ENCODE measurements around the gene KCNC2.

The KCNC2 gene

DNA sequence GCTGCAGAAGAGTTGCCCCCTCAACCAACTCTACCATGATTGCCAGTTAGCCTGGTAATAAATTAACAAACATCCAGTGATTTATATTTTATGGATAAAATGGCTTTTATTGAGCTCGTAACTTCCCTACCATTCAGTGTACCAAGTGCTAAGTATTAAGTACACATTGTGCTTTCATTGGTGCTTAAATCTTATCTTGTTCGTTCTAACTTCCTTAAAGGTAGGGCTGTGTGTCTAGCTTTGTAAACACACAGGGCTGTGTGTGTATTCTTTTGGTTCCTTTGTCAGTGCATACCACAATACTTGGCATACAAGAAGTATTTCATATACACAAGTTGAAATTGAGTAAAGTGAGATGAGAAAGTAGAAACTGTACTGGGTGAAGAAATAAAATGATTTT is 80.4 kb downstream of the KCNC2 start:
- Mint-ChIP-seq H3K9me3 (no peaks in the 10 kb centered on the region), H3K36me3 (ENCODE audit: low read depth) (no peaks in the 10 kb centered on the region), H3K4me1 (ENCODE audit: low read depth) (no peaks in the 10 kb centered on the region), H3K4me3 (no peak overlapping the region), H3K27me3 (ENCODE audit: low read depth) (no peaks in the 10 kb centered on the region), H3K27ac (no peak overlapping the region)

DNA sequence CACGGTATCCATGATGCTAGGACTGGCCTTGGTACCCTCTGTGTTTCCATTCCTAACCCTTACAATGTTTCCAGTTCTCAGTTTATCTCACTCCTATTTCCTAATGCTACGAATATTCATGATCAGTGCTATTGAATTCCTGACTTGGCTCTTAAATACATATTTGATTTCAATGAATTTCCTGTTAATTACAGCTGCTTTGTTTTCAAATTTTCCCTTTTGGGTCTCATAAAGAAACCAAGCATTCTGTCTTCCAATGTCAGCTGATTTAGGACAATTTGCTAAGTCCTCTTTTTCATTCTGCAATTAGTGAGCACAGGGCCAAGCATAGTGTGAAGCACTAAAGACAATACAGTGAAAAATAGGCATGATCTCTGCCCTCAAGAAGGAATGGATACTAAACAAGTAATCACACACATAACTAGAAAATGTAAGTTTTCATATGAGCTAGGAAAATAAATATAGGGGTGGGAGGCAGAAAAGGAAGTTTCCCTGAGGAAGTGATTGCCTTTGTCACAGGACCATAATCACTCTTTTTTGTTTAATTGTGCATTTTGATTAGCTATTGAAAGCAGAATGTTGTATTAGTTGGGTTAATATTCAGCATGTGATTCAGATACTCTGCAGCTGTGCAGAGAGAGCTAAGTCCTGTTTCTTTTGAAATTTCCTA is 88.5 kb downstream of the KCNC2 start:
- no peaks in the 10 kb centered on the region for H3K27me3 Mint-ChIP-seq (ENCODE audit: low read depth)

DNA sequence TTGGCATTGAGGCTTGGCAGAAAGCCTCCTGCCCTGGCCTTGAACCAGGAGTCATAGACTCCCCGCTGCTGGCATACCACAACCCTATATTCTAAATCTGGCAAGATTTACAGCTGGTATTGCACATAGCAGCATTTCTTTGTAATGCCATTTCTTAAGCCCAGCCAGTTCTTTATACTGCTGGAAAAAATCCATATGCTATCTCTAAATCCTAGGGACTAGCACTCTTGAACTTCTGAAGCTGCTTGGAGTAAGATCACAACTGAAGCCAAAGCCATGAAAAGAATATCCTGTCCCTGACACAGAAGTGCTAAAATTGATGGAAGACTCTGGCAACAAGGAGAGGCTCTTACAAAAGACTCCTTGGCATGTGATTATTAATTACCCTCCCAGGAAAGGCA is 89.3 kb downstream of the KCNC2 start:
- Mint-ChIP-seq H3K9me3 (no peaks in the 10 kb centered on the region), H3K36me3 (ENCODE audit: low read depth) (no peaks in the 10 kb centered on the region), H3K27ac (no peak overlapping the region), H3K27me3 (ENCODE audit: low read depth) (no peaks in the 10 kb centered on the region), H3K4me1 (ENCODE audit: low read depth) (no peaks in the 10 kb centered on the region), H3K4me3 (no peak overlapping the region)

More for the DNA sequence above, 88.5 kb downstream of the KCNC2 start:
- Mint-ChIP-seq H3K4me3 (no peak overlapping the region), H3K4me1 (ENCODE audit: low read depth) (no peaks in the 10 kb centered on the region), H3K27ac (no peak overlapping the region), H3K36me3 (ENCODE audit: low read depth) (no peaks in the 10 kb centered on the region), H3K9me3 (no peaks in the 10 kb centered on the region)

DNA sequence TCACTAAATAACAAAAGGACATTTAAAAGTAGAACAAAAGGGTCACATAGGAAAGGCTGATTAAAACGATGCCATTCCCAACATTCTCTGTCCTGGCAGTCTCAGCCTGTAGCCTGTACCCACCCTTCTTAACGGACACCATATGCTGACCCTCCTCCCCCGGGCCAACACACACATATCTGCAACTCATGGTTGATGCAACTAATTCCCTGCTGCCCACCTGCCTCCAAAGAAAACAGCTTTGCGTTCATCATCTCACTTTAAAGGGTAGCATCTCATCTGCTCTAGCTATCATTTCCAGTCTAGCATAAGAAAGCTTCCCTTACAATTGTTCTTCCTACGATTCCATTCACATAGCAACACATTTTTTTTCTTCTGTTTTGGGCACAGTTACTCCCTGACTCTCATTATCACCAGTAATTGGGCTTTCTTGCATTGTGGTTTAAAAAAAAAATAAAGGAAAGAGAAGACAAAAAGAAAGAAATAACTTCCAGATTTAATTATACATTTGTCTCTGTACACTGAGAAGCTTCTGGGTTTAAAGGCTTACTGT is 92.9 kb downstream of the KCNC2 start:
- no peaks in the 10 kb centered on the region for H3K36me3 Mint-ChIP-seq (ENCODE audit: low read depth)
- no peaks in the 10 kb centered on the region for H3K9me3 Mint-ChIP-seq
- H3K27me3 Mint-ChIP-seq (ENCODE audit: low read depth) = no peaks in the 10 kb centered on the region
- H3K4me1 Mint-ChIP-seq (ENCODE audit: low read depth) = no peaks in the 10 kb centered on the region
- no peak overlapping the region for H3K4me3 Mint-ChIP-seq
- no peak overlapping the region for H3K27ac Mint-ChIP-seq

DNA sequence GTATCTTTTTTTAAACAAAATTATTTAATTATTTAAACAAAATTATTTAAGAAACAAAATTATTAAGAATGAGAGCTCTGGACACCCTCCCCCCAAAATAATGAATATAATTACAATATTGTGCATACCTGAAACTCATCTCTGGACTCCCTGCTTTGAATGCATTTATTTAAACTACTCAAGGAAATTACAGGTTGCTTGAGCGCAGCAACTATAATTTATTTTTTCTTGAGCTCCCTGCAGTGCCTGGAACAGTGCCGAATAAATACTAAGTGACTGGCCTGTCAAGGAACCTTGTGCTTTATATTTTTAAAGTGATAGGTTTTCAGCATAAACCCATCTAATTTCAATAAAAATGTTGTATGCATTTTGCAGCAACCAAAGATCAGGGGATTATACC is 93.9 kb downstream of the KCNC2 start:
- no peaks in the 10 kb centered on the region for H3K27me3 Mint-ChIP-seq (ENCODE audit: low read depth)
- H3K27ac Mint-ChIP-seq = no peak overlapping the region
- no peak overlapping the region for H3K4me3 Mint-ChIP-seq
- no peaks in the 10 kb centered on the region for H3K36me3 Mint-ChIP-seq (ENCODE audit: low read depth)
- H3K4me1 Mint-ChIP-seq (ENCODE audit: low read depth) = no peaks in the 10 kb centered on the region
- no peaks in the 10 kb centered on the region for H3K9me3 Mint-ChIP-seq

DNA sequence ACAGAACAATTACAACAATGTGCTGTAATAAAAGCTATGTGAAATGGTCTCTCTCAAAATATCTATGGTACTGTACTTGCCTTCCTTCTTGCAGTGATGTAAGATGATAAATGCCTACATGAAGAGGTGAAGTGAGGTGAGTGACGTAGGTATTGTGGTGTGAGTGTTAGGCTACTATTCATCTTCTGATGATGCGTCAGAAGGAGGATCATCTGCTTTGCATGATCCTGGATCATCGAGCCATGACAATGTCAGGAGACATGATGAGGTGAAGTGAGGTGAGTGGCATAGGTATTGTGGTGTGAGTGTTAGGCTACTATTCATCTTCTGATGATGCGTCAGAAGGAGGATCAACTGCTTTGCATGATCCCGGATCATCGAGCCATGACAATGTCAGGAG is 105.8 kb downstream of the KCNC2 start:
- Mint-ChIP-seq H3K9me3 (no peaks in the 10 kb centered on the region), H3K27me3 (ENCODE audit: low read depth) (no peaks in the 10 kb centered on the region), H3K4me3 (no peak overlapping the region), H3K4me1 (ENCODE audit: low read depth) (no peaks in the 10 kb centered on the region), H3K27ac (no peak overlapping the region), H3K36me3 (ENCODE audit: low read depth) (no peaks in the 10 kb centered on the region)

DNA sequence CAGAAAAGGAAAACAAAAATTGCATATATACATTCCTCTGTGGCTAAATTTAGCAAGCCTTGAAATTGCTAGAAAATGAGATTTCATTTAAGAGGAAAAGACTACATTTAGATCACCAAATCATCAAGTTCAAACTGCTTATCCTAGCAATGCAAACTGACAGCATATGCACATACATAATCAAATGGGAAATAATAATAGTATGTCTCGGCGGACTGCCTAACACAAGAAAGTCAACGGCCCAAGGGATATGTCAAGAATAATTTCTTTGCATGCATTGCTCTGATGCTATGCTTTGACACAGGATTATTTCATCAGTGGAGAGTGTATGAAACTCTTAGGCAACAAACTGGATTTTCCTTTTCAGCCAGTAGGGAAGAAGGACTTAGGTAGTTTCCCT is 107.9 kb downstream of the KCNC2 start:
- Mint-ChIP-seq H3K4me3 (no peak overlapping the region), H3K27me3 (ENCODE audit: low read depth) (no peaks in the 10 kb centered on the region), H3K27ac (no peak overlapping the region), H3K9me3 (no peaks in the 10 kb centered on the region), H3K4me1 (ENCODE audit: low read depth) (no peaks in the 10 kb centered on the region), H3K36me3 (ENCODE audit: low read depth) (no peaks in the 10 kb centered on the region)

DNA sequence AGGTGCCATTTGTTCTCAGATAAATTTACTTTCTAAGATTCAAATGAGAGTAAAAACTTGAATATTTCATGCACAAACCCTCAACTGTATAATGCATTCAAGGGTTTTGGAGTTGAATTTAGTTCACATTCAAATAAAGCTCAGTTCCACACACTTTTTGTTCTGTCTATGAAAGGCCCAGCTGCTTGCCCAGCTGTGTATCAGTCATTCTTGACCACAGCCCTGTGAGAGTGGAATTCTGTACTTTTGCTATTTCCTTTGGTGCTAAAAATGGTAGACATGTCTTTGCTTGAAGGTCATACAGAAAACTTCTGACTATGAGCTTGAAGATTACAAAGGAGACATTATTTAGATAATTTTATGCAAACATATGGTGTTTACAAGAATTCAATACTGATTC is 110.4 kb downstream of the KCNC2 start:
- H3K27me3 Mint-ChIP-seq (ENCODE audit: low read depth) = no peaks in the 10 kb centered on the region
- H3K9me3 Mint-ChIP-seq = no peaks in the 10 kb centered on the region
- H3K4me1 Mint-ChIP-seq (ENCODE audit: low read depth) = no peaks in the 10 kb centered on the region
- H3K27ac Mint-ChIP-seq = no peak overlapping the region
- H3K4me3 Mint-ChIP-seq = no peak overlapping the region
- no peaks in the 10 kb centered on the region for H3K36me3 Mint-ChIP-seq (ENCODE audit: low read depth)

DNA sequence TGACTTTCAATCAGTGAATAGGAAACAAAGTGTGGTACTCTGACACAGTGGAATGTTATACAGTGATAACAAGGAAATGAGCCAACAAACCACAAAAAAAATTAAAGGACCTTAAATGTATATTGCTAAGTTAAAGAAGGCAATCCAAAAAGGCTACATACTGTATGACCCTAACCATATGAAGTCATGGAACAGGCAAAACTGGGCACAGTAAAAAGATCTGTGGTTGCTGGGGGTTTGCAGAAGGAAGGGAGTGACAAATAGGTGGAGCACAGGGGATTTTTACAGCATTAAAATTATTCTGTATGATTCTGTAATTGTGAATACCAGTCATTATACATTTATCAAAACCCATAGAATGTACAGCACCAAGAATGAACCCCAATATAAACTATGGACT is 112.6 kb downstream of the KCNC2 start:
- no peak overlapping the region for H3K4me3 Mint-ChIP-seq
- H3K4me1 Mint-ChIP-seq (ENCODE audit: low read depth) = no peaks in the 10 kb centered on the region
- H3K27ac Mint-ChIP-seq = no peak overlapping the region
- no peaks in the 10 kb centered on the region for H3K36me3 Mint-ChIP-seq (ENCODE audit: low read depth)
- H3K27me3 Mint-ChIP-seq (ENCODE audit: low read depth) = no peaks in the 10 kb centered on the region
- no peaks in the 10 kb centered on the region for H3K9me3 Mint-ChIP-seq

DNA sequence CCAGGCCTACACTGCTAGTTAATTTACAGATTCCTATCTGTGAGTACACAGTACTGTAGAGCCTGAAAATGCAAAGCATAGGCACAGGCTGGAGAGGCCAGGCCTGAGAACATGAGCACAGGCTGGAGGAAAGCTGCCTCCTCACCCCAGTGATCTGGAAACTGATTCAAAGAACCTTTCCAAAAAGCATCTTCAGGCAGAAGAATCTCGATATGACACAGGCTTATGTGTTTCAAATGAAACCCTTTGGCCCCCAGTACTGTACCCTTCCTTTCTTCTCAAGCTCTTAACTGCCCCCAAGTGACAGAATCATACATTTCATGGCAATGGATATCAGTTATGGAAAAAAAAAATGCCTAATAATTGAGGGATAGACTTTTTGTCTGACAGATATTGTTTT is 122.0 kb downstream of the KCNC2 start:
- no peaks in the 10 kb centered on the region for H3K27me3 Mint-ChIP-seq (ENCODE audit: low read depth)
- H3K9me3 Mint-ChIP-seq = no peaks in the 10 kb centered on the region
- H3K36me3 Mint-ChIP-seq (ENCODE audit: low read depth) = no peaks in the 10 kb centered on the region
- H3K4me3 Mint-ChIP-seq = no peak overlapping the region
- H3K4me1 Mint-ChIP-seq (ENCODE audit: low read depth) = no peaks in the 10 kb centered on the region
- H3K27ac Mint-ChIP-seq = no peak overlapping the region

DNA sequence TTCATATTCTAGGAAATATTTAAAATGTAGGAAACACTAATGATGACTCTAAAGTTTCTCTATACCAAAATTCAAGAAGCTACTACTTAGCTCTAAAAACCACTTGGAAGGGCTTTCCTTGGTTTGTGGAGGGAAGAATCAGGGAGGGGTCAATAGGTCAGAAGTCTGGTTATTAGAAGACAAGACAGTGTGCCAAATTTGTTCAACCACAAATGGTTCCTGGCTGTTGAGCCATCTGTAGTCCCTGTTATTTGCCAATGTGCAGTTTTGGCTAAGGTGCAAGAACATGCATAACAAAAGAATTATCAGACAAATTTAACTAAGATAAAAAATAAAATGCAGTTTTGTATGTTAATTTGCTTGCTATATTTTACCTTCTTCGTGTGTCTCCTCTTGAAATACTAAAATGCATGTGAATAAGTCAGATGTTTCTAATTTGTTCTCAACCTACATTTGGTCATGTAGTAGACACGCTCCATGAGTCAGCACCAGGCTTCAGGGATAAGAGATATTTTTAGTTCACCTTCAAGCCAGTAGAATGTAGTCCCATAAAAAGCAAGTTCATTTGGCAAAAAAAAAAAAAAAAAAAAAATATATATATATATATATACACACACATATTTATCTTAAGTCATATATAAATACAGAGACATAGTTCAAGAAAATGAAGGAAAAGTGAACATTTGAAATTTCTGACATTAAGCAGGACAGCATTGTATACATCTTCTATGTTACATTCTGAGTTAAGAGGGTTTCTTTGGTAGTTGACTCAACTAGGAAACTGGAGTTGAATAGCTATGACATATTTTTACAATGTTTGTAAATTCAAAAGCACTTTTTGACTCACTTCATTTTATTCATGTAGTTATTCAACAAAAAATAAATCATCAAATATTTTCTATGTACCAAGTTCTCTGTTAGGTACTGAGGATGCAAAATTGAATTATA is 123.3 kb downstream of the KCNC2 start:
- no peaks in the 10 kb centered on the region for H3K4me1 Mint-ChIP-seq (ENCODE audit: low read depth)
- no peaks in the 10 kb centered on the region for H3K27me3 Mint-ChIP-seq (ENCODE audit: low read depth)
- no peak overlapping the region for H3K4me3 Mint-ChIP-seq
- no peak overlapping the region for H3K27ac Mint-ChIP-seq
- no peaks in the 10 kb centered on the region for H3K36me3 Mint-ChIP-seq (ENCODE audit: low read depth)
- H3K9me3 Mint-ChIP-seq = no peaks in the 10 kb centered on the region

DNA sequence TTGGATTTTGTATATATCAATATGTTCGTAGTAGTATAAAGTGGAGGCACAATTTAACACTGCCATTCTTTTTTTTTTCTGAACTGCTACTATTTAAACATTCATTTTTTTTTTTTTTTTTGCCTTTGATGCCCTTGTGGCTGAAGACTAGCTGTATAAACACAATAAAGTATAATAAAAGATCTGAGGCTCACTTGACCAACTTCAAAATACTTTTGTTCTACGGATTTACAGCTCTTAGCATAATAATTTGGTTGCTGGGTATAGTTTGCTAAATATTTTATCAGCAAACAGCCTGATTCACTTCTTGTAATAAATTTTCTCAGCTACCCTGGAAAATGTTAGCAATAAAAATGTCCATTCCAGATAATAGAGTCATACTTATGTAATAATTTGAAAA is 128.3 kb downstream of the KCNC2 start:
- Mint-ChIP-seq H3K4me1 (ENCODE audit: low read depth) (no peaks in the 10 kb centered on the region), H3K4me3 (no peak overlapping the region), H3K27ac (no peak overlapping the region), H3K27me3 (ENCODE audit: low read depth) (no peaks in the 10 kb centered on the region), H3K9me3 (no peaks in the 10 kb centered on the region), H3K36me3 (ENCODE audit: low read depth) (no peaks in the 10 kb centered on the region)

DNA sequence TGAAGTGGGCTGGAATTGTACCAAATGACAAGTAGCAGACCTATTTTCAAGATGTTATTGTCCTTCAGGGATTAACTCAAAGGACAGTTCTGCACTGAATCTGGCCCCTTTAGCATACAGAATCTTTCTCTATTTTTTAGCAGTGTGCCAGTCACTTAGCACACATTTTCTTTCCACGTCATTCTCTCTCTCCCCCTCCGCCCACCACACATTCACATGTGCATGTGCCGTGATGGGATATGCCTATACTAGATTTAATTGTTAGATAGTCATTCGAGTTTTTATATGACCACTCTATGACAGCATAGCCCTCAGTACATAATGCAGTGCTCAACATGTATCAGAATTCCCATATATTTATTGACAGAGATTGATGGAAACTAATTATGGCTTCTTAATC is 129.1 kb downstream of the KCNC2 start:
- Mint-ChIP-seq H3K4me1 (ENCODE audit: low read depth) (no peaks in the 10 kb centered on the region), H3K4me3 (no peak overlapping the region), H3K27me3 (ENCODE audit: low read depth) (no peaks in the 10 kb centered on the region), H3K36me3 (ENCODE audit: low read depth) (no peaks in the 10 kb centered on the region), H3K9me3 (no peaks in the 10 kb centered on the region), H3K27ac (no peak overlapping the region)

DNA sequence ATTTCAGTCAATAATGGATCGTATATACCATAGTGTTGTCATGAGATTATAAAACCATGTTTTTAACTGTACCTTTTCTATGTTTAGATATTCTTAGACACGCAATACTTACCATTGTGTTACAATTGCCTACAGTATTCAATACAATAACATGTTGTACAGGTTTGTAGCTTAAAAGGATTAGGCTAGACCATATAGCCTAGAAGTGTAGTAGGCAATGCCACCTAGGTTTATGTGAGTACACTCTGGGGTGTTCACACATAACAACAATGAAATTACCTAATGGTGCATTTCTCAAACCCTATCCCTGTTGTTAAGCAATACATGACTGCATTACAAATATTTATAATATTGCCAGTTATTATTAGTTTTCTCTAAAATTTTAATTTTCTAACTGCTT is 144.2 kb downstream of the KCNC2 start:
- Mint-ChIP-seq H3K27me3 (ENCODE audit: low read depth) (no peaks in the 10 kb centered on the region), H3K9me3 (no peaks in the 10 kb centered on the region), H3K4me1 (ENCODE audit: low read depth) (no peaks in the 10 kb centered on the region), H3K4me3 (no peak overlapping the region), H3K27ac (no peak overlapping the region), H3K36me3 (ENCODE audit: low read depth) (no peaks in the 10 kb centered on the region)

DNA sequence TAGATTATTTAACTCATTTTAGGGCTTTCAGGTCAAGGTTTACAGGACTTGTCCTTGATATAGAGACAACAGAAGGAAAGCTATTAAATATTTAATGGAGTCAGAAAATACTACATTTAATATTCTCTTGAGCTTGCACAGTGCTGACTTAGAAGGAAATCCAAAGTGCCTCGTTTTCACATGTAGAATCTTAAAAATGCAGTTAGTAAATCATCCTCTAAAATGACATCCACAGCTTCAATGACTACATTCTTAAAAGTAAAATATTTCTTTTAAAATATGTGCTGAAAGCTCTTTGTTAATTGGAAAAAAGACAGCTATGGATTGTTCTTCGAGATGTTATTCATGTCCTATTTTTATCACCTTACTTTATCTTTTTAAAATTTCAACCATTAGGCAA is 146.9 kb downstream of the KCNC2 start:
- Mint-ChIP-seq H3K4me3 (no peak overlapping the region), H3K27me3 (ENCODE audit: low read depth) (no peaks in the 10 kb centered on the region), H3K27ac (no peak overlapping the region), H3K9me3 (no peaks in the 10 kb centered on the region), H3K36me3 (ENCODE audit: low read depth) (no peaks in the 10 kb centered on the region), H3K4me1 (ENCODE audit: low read depth) (no peaks in the 10 kb centered on the region)

All from T-helper 1 cell treated with Interleukin-12 subunit alpha and Interleukin-12 subunit beta and Interleukin-4 antibody, amounts not matched to agents 30 μg/mL and 1 μg/mL, for 36 hours (primary cell).